ENCODE measurements around the gene GLRX2. TPM values are rescaled to one million over a fixed set of nuclear protein-coding genes. Genes with fewer than 3 reads are reported as not detected.
A peak's percentile ranks its signal among the peaks of the same experiment; 100 is the strongest.

The GLRX2 gene
- total and polyA plus RNA-seq, 7 donors, result 4.2 to 23.4 (median 9.2) TPM

DNA sequence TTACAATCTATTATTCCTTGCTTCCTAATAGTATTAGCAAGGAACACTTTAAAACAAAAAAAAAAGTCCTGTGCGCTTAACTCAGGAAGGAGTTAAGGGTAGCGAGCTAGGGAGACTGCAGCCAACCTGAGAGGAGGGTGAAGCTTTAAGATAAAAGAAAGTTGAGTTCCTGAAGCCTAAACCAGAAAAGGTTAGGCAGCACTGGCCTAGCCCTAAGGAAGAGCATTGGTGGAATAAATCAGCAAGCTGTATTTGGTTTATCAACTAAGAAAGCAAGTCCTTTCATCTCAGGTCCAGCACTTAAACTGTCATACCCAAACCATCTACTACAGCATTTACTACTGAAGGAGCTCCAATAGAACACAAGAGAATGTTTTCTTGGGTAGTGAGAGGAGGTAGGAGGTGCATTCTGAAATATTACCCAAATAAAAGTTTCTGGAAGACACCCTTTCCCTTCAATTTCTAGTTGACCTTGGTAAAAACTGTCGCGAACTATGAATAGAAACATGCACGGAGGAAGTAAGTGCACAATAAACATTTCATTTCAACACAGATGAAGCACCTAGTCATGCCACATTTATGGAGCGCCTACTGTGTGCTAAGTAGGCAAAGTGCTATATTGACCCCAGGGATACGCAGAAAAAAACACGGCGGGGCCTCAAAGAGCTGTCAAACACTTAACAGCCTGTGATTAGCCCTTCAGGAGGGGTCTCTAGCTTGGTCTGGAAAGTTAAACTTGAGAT is 1.3 kb downstream of the GLRX2 start:
- DNase-seq, result no peak

DNA sequence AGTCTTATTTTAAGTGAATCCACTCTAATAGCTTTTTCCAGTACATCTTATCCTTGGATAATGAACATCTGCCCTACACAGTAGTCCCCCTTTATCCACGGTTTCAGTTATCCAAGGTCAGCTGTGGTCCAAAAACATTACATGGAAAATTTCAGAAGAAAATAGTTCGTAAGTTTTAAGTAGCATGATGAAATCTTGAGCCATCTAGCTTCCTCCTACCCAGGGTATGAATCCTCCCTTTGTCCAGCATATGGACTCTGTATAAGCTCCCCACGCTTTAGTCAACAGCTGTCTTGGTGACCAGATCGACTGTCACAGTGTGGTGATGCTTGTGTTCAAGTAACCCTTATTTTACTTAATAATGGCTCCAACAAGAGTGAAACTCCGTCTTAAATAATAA is 2.6 kb downstream of the GLRX2 start:
- Histone ChIP-seq H3K27me3 (no peaks in the 10 kb centered on the region), H3K36me3 (peaks cover 12 to 32% (median 15%) of the 10 kb centered on the region in 4 donors), H3K27ac (no peak overlapping the region), H3K4me3 (no peak overlapping the region), H3K9me3 (no peaks in the 10 kb centered on the region), H3K4me1 (peaks cover 0 to 25% (median 15%) of the 10 kb centered on the region in 4 donors)
- no peak for TF ChIP-seq POLR2A (IDR thresholded peaks at IDR 0.05)
- TF ChIP-seq, protein P1, sequence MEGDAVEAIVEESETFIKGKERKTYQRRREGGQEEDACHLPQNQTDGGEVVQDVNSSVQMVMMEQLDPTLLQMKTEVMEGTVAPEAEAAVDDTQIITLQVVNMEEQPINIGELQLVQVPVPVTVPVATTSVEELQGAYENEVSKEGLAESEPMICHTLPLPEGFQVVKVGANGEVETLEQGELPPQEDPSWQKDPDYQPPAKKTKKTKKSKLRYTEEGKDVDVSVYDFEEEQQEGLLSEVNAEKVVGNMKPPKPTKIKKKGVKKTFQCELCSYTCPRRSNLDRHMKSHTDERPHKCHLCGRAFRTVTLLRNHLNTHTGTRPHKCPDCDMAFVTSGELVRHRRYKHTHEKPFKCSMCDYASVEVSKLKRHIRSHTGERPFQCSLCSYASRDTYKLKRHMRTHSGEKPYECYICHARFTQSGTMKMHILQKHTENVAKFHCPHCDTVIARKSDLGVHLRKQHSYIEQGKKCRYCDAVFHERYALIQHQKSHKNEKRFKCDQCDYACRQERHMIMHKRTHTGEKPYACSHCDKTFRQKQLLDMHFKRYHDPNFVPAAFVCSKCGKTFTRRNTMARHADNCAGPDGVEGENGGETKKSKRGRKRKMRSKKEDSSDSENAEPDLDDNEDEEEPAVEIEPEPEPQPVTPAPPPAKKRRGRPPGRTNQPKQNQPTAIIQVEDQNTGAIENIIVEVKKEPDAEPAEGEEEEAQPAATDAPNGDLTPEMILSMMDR (IDR thresholded peaks at IDR 0.05), result no peak
- no peak for TF ChIP-seq EP300 (IDR thresholded peaks at IDR 0.05)
- TF ChIP-seq POLR2AphosphoS5 (IDR thresholded peaks at IDR 0.05), result no peak
- 92 to 93% methylated on average over 5 of the region's 5 CpGs for WGBS, 2 donors
- DNase-seq, result no peak
- intact Hi-C loops (cut with DNase I), result no loop called here

More for the DNA sequence above, 1.3 kb downstream of the GLRX2 start:
- WGBS, 2 donors, result 27 to 36% methylated on average over 9 of the region's 9 CpGs
- Histone ChIP-seq H3K9me3 (no peaks in the 10 kb centered on the region), H3K27me3 (no peaks in the 10 kb centered on the region), H3K4me1 (peaks cover 0 to 25% (median 15%) of the 10 kb centered on the region in 4 donors), H3K27ac (peak overlapping the region; percentile 95 to 97 (median 96)), H3K36me3 (peaks cover 8 to 19% (median 13%) of the 10 kb centered on the region in 4 donors), H3K4me3 (peak overlapping the region; percentile 74 to 96 (median 84))
- intact Hi-C loops (cut with DNase I), result no loop called here
- TF ChIP-seq POLR2A (IDR thresholded peaks at IDR 0.05), result no peak
- TF ChIP-seq POLR2AphosphoS5 (IDR thresholded peaks at IDR 0.05), result no peak
- TF ChIP-seq, protein P1 (IDR thresholded peaks at IDR 0.05), result no peak
- TF ChIP-seq EP300 (IDR thresholded peaks at IDR 0.05), result no peak

DNA sequence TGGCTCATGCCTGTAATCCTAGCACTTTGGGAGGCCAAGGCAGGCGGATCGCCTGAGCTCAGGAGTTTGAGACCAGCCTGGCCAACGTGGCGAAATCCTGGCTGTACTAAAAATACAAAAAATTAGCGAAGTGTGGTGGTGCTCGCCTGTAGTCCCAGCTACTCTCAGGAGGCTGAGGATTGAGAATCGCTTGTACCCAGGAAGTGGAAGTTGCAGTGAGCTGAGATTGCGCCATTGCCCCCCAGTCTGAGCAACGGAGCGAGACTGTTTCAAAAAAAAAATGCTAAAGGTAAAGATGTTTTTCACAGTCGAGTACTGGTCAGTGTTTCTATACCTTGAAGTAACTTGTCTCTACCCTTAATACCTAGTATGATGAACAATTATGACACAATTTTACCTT is 11.1 kb downstream of the GLRX2 start:
- Histone ChIP-seq H3K4me1 (peaks cover 0 to 9% (median 0%) of the 10 kb centered on the region in 4 donors), H3K4me3 (no peak overlapping the region), H3K36me3 (peaks cover 6 to 85% (median 18%) of the 10 kb centered on the region in 4 donors), H3K9me3 (no peaks in the 10 kb centered on the region), H3K27ac (no peak overlapping the region), H3K27me3 (no peaks in the 10 kb centered on the region)
- intact Hi-C loops (cut with DNase I), result no loop called here
- DNase-seq, result no peak
- no peak for TF ChIP-seq POLR2A (IDR thresholded peaks at IDR 0.05)
- TF ChIP-seq, protein P1 (IDR thresholded peaks at IDR 0.05), result no peak
- TF ChIP-seq POLR2AphosphoS5 (IDR thresholded peaks at IDR 0.05), result no peak
- TF ChIP-seq EP300 (IDR thresholded peaks at IDR 0.05), result no peak
- WGBS, 2 donors, result 94 to 96% methylated on average over 11 of the region's 11 CpGs

DNA sequence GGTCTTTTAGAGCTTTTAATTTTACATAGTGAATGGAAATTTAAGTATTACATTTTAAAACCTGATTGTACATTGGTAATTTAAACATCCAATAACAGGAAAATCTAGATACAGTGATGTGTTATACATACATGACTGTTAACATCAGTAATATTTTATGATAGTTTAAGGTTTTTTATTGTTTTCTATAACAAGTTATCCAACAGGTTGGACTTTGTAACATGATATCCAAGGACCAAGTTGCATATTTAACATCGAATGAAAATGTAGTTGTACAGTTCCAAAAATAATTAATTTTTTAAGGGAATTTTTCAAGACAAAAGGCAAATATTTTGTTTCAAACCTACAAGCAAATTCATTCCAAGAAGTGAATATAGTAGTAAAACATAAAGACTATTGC is 14.3 kb downstream of the GLRX2 start:
- Histone ChIP-seq H3K9me3 (no peaks in the 10 kb centered on the region), H3K36me3 (peaks cover 4 to 62% (median 7%) of the 10 kb centered on the region in 4 donors), H3K4me3 (no peak overlapping the region), H3K27ac (no peak overlapping the region), H3K4me1 (peaks cover 0 to 9% (median 0%) of the 10 kb centered on the region in 4 donors), H3K27me3 (no peaks in the 10 kb centered on the region)
- 25 to 76% methylated on average over 1 of the region's 1 CpG for WGBS, 2 donors
- intact Hi-C loops (cut with DNase I), result no loop called here
- TF ChIP-seq, protein P1 (IDR thresholded peaks at IDR 0.05), result no peak
- no peak for TF ChIP-seq POLR2A (IDR thresholded peaks at IDR 0.05)
- TF ChIP-seq POLR2AphosphoS5 (IDR thresholded peaks at IDR 0.05), result no peak
- TF ChIP-seq EP300 (IDR thresholded peaks at IDR 0.05), result no peak
- DNase-seq, result no peak

All from sigmoid colon (tissue), 7 donors.